GM19043 (cell line): ENCODE measurements around the gene NUPR1.
"Not testable (repeated sequence)": the region's sequence is repeated elsewhere in the genome, so short reads cannot be mapped to it uniquely, and the experiment has no call there.

ENCODE experiments used
- ATAC-seq: cut with Tn5 transposase; IDR thresholded peaks from one replicate; pipeline ENCODE4 v1.9.1; 2021; ENCODE audit warnings: low read depth; ENCODE audit not compliant: unreplicated experiment

NUPR1 gene, protein sequence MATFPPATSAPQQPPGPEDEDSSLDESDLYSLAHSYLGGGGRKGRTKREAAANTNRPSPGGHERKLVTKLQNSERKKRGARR

GRCh38 chr16:28538733-28539596, at the start of gene NUPR1:
NUPR1 (minus strand) TSS chr16:28538974; CDS start chr16:28538907, 67 bp downstream.
- no peak for ATAC-seq

- ATAC-seq, result no peak
Measured at GRCh38 chr16:28587386-28587785, 48.6 kb upstream of the NUPR1 start.

- ATAC-seq, result no peak
Measured at GRCh38 chr16:28586466-28586865, 47.7 kb upstream of the NUPR1 start.

DNA sequence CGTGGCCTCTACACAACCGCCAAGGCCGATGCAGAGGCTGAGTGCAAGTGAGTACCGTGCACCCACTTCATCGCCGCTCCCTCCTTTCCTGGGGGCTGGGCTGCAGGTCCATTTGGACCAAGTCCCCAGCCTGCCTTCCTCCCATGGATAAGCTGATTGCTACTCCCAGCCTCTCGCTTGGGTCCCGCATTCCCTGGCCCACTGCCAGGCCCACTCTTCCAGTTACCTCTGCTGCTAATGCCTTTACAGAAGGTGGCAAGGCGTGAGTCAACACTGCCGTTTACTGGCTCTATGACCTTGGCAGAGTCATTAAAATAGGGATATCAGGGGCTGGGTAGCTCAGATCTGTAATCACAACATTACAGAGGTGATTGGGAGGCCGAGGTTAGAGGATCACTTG, 46.9 kb upstream of the NUPR1 start:
- no peak for ATAC-seq

DNA sequence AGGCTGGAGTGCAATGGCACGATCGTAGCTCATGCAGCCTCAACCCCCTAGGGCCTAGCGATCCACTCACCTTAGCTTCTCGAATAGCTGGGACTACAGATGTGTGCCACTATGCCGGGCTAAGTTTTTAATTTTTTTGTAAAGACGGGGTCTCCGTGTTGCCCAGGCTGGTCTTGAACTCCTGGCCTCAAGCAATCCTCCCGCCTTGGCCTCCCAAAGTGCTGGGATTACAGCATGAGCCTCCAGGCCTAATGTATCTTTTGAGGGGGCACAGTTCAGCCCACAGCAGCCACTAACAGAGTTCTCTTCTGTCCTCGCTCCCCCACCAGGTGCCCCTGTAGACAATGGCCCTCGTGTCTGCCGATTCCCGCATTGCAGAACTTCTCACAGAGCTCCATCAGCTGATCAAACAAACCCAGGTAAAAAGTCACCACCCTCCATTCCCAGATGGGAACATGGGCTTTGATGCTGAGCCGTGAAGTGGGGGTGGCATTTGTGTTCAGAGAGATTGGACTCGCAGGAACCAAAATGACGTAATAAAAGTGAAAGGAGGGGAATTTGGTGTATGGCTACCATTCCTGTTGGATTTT, 42.0 kb upstream of the NUPR1 start:
- no peak for ATAC-seq

- no peak for ATAC-seq
Measured at GRCh38 chr16:28575446-28576109, 36.8 kb upstream of the NUPR1 start.

DNA sequence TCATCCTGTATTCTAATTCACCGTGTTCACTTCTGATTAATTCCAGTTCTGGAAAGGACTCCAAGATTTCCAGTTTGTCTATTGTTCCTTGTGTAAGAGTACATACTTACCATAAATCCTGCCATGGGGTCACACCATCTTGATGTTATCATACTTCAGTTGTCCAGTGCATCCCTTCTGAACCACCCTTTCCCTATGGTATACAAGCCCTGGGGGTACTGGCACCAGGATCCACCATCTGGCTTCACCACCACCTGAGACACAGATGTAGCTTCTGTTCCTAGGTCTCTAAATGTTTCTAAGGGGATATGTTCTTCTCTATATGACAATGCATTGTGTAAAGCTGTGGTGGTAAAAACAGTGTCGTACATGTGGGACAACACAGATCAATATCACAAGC, 36.2 kb upstream of the NUPR1 start:
- ATAC-seq, result no peak

DNA sequence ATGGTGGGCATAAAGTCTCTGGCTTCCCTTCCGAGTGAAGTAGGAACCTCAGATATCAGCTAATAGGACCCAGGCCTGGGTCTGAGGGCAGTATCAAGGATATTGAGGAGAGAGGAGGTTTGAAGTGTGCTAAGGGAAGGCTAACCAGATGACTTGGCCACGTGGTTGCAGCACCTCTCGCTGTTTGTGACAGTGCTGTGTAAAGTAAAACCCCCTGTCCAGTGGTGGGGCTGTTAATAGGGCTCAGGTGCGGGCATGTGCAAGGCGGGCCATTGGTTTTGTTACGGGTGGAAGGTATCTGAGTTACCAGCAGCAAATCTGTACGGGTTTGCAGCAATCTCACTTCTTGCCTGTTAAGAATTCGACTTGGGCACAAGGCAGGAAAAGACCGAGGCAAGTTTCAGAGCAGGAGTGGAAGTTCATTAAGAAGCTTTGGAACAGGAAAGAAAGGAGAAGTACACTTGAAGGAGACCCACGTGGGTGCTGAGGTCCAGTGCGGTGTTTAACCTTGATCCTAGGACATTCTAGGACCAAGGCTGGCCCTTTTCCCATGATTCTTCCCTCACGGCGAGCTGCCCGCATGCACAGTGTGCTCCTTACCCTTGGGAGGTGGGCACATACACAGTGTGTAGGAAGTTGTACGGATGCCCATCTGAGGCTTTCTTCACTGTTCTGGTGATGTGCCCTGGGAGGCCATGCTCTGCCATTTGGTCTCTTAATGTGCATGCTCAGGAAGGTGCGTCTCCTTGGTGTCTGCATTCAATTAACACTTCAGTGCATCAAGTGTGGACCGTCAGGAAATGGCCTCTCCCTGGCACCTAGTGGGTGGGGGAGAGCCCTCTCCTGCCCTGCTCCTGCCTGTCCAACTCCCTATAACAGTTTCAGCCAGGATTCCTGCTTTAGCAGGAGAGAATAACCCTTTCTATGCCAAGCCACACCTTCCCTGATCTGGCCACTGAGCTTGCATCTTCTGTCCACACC, 35.3 kb upstream of the NUPR1 start:
- ATAC-seq, result no peak

DNA sequence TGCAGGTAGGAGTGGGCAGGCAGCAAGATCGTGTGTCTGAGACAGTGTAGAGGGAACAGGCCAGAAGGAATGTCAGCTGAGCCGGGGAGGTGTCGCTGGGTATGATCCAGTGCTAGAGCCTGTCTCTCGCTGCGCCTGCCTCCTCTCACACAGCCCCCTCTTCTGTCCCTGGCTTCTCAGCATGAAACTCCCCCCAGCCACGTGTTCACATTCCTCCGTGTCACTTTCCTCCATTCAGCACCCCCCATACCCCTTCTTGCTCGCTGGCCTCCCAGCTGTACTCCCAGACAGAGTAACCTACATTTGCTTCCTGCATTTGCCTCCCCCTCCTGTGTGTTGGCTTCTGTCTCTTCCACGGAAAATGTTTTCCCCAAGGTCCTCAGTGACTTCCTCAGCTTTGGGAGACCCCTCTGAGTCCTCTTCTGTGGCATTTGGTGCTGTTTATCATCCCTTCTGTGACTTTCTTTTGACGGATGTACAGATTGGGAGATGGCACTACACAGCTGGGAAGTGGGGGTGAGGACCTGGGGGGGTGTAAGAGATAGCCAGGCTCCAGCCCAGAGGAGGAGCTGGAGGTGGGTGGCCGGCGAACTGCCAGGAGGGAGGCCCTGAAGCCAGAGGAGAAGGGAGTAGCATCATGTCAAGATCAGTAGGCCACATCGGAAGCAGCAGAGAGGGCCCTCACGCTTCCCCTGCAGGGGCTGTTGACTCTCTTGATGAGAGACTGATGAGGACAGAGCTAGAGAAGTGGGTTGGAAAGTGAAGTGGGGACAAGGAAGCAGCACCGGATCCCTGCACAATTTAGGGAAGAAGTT, 34.1 kb upstream of the NUPR1 start:
- no peak for ATAC-seq

DNA sequence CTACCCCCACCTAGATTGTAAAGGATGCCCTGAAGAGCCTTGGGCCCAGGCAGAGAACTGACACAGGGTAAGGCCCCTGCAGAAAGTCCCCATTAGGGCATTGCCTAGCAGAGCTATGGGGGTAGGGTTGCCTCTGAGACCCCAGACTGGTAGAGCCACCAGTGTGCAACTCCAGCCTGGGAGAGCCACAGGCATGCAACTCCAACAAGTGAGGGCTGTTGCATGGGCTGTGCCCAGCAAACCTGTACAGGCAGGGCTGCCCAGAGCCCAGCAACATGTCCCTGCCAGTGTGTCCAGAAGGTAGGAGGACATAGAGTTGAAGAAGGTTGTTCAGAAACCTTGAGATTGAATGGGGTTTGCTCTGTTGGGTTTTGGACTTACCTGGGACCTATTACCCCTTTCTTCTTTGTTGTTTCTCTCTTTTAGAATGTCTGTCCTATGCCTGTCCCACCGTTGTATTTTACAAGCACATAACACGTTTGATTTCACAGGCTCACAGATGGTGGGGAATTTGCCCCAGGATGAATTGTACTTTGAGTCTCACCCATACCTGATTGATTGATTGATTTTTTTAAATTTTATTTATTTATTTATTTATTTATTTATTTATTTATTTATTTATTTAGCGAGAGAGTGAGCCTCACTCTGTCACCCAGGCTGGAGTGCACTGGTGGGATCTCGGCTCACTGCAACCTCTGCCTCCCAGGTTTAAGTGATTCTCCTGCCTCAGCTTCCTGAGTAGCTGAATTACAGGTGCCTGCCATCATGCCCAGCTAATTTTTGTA, 31.4 kb upstream of the NUPR1 start:
- ATAC-seq, result no peak

- no peak for ATAC-seq
Measured at GRCh38 chr16:28569021-28569420, 30.2 kb upstream of the NUPR1 start.

- no peak for ATAC-seq
Measured at GRCh38 chr16:28567292-28567691, 28.5 kb upstream of the NUPR1 start.

DNA sequence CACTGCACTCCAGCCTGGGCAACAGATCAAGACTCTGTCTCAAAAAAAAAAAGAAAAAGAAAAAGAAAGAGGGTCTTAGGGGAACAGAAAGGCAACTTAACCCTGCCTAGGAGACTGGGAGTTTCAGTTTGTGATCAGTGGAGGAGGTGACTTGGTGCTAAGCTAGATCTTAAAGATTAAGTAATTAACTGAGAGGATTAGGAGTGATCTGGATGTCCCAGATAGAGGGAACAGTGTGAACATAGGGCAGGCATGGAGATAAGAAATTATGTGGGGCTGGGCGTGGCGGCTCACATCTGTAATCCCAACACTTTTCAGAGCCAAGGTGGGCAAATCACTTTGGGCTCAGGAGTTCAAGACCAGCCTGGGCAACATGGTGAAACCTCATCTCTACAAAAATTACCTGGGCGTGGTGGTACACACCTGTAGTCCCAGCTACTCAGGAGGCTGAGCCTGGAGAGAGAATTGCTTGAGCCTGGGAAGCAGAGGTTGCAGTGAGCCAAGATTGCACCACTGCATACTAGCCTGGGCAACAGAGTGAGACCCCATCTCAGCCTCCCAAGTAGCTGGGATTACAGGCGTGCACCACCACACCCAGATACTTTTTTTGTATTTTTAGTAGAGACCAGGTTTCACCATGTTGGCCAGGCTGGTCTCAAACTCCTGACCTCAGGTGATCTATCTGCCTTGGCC, 27.6 kb upstream of the NUPR1 start:
- not testable (repeated sequence) for ATAC-seq

DNA sequence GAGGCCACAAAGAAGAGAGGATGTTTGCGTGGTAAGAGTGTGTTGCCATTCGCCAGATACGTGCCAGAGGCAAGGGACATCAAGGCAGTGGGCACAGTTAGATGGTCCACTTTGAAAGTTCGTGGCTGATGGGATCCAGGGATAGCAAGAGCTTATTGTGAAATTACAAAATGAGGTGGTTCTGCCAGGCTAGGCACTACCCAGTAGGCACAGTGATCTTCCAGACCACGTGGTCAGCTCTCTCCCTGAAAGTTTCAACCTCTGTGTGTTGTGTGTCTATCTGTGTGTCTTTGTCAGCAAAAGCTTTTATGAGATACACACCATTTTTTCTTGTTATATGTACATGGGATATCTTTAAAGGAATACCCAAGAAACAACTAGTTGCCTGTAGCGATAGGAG, 24.4 kb upstream of the NUPR1 start:
- ATAC-seq, result no peak

GRCh38 chr16:28562199-28562598, 23.4 kb upstream of the NUPR1 start:
- ATAC-seq, result no peak

DNA sequence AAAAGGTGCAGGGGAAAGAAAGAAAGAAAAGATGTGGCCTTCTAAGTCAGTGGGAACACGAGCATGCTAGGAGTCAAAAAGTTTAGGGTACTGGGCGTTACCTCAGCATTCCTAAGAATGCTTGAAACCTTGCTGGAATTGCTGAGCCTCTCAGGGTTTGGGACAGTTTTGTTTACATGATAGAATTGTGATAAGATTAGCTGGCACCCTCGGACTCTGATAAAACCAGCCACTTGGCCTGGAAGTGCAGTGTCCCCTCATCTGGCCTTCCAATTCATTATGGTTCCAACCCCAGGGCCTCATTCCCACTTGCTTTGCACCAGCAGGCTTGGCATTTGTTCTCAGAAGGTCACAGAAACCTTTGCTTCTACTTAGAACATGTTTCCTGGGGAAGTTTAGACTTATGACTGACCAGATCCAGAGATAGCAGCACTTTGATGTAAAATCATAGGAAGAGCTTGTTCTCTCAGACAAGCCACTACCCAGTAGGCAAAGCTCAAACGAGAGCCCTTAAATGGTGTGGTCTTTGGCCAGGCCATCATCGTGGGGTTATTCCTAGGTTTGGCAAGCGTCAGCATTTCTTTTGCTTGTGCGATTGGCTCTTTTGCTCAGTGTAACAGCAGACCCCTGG, 22.9 kb upstream of the NUPR1 start:
- no peak for ATAC-seq

DNA sequence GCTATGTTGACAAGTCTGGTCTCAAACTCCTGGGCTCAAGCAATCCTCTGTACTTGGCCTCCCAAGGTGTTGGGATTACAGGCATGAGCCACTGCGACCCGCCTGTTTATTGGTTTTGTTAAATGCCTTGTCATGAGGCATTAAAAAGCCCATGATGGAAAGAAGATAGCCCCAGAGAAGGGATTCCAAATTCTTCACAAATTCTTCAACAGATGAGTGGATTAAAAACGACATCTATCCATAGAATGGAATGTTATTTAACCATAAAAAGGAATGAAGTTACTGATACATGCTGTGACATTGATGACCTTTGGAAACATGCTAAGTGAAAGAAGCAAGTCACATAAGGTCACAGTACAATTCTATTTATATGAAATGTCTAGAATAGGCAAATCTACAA, 19.7 kb upstream of the NUPR1 start:
- no peak for ATAC-seq

- ATAC-seq, result no peak
Measured at GRCh38 chr16:28556914-28557320, 18.1 kb upstream of the NUPR1 start.
